GM18505 (cell line): ENCODE data around the gene LSS.

ENCODE experiments used
- ATAC-seq: cut with Tn5 transposase; IDR thresholded peaks from one replicate; pipeline ENCODE4 v1.9.1; 2021; ENCODE audit not compliant: unreplicated experiment
- POLR2A ChIP-seq: IDR thresholded peaks from 4 replicates; pipeline ENCODE4 v1.6.1; 2011; ENCODE audit warnings: borderline replicate concordance; ENCODE audit not compliant: insufficient read depth, insufficient read length; ENCODE audit errors: extremely low read depth

The LSS gene

GRCh38 chr21:46211786-46212720 lies 16.5 kb downstream of the LSS start:
- no peak for TF ChIP-seq POLR2A
- ATAC-seq: no peak

GRCh38 chr21:46211376-46211775 lies 17.2 kb downstream of the LSS start:
- ATAC-seq: no peak
- no peak for TF ChIP-seq POLR2A

GRCh38 chr21:46210378-46211136 lies 18.0 kb downstream of the LSS start:
- no peak for ATAC-seq
- TF ChIP-seq POLR2A: no peak

GRCh38 chr21:46208761-46209721 lies 19.5 kb downstream of the LSS start:
- ATAC-seq: no peak
- TF ChIP-seq POLR2A: no peak

GRCh38 chr21:46207920-46208591 lies 20.5 kb downstream of the LSS start:
- TF ChIP-seq POLR2A: no peak
- ATAC-seq: no peak

DNA sequence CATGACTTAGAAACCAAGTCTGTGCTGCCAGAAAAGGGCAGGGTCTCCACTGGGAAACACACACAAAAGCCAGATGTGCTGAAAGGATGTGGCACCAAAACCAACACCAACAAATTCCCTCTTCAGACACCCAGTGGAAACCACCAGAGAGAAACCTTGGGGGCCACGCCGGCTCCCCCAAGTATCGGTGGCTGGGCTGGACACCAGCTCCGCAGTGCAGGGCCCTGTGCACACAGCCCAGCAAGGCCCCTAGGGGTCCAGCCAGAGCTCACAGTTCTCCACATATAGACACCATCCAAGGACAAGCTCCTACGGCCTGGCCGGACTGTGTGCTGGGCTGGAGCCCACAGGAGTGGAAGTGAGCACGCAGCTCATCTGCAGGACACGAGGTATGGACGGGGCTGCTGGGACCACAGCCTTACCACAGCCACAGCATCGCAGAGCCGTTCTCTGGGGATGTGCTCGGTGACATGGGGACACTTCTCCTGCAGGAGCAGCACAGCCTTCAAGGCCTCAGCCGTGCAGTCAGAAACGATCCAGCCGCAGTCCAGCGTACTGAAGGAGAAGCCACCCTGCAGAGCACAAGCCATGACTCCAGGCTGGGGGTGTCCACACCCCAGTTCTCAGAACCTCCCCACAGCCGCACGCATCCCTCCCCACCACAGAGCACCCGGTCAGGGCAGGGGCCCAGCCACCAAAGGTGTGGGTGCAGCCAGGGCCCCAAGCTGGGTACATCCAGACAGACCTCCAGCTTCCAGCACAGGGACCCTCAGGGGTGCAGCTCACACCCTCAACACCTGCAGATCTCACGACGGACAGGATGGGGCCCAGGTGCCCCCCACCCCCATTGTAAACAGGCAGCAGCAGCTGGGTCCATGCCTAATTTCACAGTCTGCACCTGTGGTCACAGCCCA lies 21.3 kb downstream of the LSS start:
- no peak for ATAC-seq
- TF ChIP-seq POLR2A: no peak

GRCh38 chr21:46206163-46207005 lies 22.2 kb downstream of the LSS start:
- no peak for TF ChIP-seq POLR2A

DNA sequence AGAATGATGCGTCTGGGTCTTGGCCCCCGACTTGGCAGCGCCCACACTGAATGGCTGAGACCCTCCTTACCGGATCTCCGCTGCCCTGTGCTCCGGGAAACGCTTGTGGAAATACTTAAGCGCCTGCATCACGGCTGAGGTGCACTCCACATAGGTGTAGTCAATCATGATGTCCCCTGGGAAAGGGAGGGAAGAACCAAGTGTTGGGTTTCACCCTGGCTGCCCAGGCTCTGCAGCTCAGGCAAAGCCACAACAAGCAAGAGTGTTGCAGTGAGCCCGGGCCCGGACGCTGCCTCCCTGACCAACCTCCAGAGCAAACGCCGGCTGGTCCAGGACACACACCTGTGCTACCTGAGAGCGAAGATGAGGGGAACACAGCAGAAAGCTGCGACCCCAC lies 22.8 kb downstream of the LSS start:
- ATAC-seq: no peak
- no peak for TF ChIP-seq POLR2A

More at GRCh38 chr21:46206163-46207005, 22.2 kb downstream of the LSS start:
- ATAC-seq: no peak

GRCh38 chr21:46205166-46205565 lies 23.4 kb downstream of the LSS start:
- ATAC-seq: no peak
- no peak for TF ChIP-seq POLR2A

GRCh38 chr21:46203203-46203600 lies 25.4 kb downstream of the LSS start:
- TF ChIP-seq POLR2A: no peak
- no peak for ATAC-seq
